Loucy (cell line): ENCODE measurements around the gene S100A3.

Experiments used
- CTCF ChIP-seq: fragments of 200-600 bp; sonication (generic); conservative IDR thresholded peaks from 2 replicates; pipeline ENCODE4 v1.5.1; 2014; ENCODE audit warnings: mild to moderate bottlenecking, antibody characterized with exemption, low read length
- EZH2phosphoT487 ChIP-seq: fragments of 200-600 bp; IDR thresholded peaks from 2 replicates; pipeline ENCODE4 v1.6.1; 2018; ENCODE audit warnings: antibody characterized with exemption, mild to moderate bottlenecking, moderate library complexity, borderline replicate concordance

- TF ChIP-seq CTCF, result no peak
- TF ChIP-seq EZH2phosphoT487, result no peak
Observed at GRCh38 chr1:153527683-153528040, 21.4 kb downstream of the S100A3 start.
